BE2C (cell line): ENCODE results near the gene DNAJC5.
"Not testable (repeated sequence)": the region's sequence is repeated elsewhere in the genome, so short reads cannot be mapped to it uniquely, and the experiment has no call there.

ENCODE experiments used
- DNase-seq: peaks from one replicate; pipeline ENCODE4 v3.0.0-alpha.2; 2020
- H3K27me3 ChIP-seq: fragments of 250-450 bp; sonication (Bioruptor Pico); 2 replicates; pipeline ENCODE4 v1.5.1; 2020; ENCODE audit warnings: mild to moderate bottlenecking
- H3K36me3 ChIP-seq: fragments of 250-450 bp; sonication (Bioruptor Pico); 2 replicates; pipeline ENCODE4 v1.5.1; 2020; ENCODE audit warnings: mild to moderate bottlenecking
- H3K4me1 ChIP-seq: fragments of 250-450 bp; sonication (Bioruptor Pico); 2 replicates; pipeline ENCODE4 v1.5.1; 2020
- H3K4me3 ChIP-seq: 2 replicates; pipeline ENCODE4 v1.5.1; 2011; ENCODE audit warnings: low read depth, low read length
- H3K9me3 ChIP-seq: fragments of 250-450 bp; sonication (Bioruptor Pico); 2 replicates; pipeline ENCODE4 v1.5.1; 2020
- TF ChIP-seq, protein P1 (sequence below): IDR thresholded peaks from 2 replicates; pipeline ENCODE4 v1.5.1; 2012; ENCODE audit warnings: mild to moderate bottlenecking, low read depth, low read length

DNAJC5 gene

DNA sequence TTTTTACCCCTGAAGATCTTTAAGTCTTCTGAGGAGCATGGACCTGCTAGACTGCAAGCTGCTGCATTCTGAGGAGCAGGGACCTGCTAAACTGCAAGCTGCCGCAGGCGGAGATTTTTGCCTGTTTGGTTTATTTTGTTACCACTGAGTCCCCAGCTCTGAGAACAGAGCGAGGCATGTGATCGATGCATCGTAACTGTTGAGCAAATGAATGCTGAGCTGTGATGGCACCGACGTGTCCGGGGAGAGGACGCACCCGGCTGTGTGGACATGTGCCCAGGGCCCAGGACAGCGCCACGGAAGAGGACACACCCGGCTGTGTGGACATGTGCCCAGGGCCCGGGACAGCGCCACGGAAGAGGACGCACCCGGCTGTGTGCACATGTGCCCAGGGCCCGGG lies 24.2 kb downstream of the DNAJC5 start:
- TF ChIP-seq, protein P1, sequence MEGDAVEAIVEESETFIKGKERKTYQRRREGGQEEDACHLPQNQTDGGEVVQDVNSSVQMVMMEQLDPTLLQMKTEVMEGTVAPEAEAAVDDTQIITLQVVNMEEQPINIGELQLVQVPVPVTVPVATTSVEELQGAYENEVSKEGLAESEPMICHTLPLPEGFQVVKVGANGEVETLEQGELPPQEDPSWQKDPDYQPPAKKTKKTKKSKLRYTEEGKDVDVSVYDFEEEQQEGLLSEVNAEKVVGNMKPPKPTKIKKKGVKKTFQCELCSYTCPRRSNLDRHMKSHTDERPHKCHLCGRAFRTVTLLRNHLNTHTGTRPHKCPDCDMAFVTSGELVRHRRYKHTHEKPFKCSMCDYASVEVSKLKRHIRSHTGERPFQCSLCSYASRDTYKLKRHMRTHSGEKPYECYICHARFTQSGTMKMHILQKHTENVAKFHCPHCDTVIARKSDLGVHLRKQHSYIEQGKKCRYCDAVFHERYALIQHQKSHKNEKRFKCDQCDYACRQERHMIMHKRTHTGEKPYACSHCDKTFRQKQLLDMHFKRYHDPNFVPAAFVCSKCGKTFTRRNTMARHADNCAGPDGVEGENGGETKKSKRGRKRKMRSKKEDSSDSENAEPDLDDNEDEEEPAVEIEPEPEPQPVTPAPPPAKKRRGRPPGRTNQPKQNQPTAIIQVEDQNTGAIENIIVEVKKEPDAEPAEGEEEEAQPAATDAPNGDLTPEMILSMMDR, result no peak
- Histone ChIP-seq H3K4me1 (no peaks in the 10 kb centered on the region), H3K9me3 (no peaks in the 10 kb centered on the region; the same call in 1 of the 2 replicates), H3K27me3 (no peaks in the 10 kb centered on the region), H3K36me3 (peaks cover 8% of the 10 kb centered on the region; the same call in 1 of the 2 replicates), H3K4me3 (no peak overlapping the region)
- DNase-seq, result no peak

DNA sequence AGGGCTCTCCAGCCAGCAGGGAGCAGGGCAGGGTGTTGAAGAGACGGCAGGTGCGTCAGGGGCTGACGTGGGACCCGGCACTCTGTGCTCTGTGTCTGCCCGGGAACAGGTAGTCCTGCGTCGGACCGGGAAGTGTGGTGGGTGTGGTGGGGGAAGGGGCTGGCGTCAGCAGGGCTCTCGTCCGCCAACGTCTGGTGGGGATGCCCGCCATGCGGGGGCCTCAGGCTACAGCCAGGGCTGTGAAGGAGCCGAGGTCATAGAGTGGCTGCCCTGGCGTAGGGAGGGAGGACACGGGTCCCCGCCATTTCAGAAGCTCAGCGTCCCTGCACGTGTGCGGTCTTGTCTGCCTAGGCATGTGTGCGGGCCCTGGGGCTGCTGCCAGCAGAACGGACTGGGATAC lies 25.3 kb downstream of the DNAJC5 start:
- TF ChIP-seq, protein P1, result no peak
- H3K9me3 ChIP-seq, result no peaks in the 10 kb centered on the region; the same call in 1 of the 2 replicates

DNA sequence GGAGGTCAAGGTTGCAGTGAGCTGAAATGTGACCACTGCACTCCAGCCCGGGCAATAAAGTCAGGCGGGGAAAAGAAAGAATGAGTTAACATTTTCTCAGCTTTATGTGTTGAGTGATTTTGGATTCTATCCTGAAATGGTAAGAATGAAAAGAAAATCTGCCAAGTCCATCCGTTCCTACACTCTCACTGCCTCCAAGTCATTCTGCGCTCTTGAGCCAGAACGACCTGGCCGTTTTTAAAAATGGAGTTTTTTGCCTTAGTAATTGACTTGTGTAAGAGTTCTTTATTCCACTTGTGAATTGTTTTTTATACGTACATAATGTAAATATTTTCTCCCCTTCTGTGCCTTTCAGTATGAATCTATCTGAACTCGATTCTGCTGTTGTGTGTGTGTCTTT lies 28.7 kb downstream of the DNAJC5 start:
- TF ChIP-seq, protein P1, result no peak
- H3K27me3 ChIP-seq, result no peaks in the 10 kb centered on the region
- H3K4me3 ChIP-seq, result no peak overlapping the region
- no peaks in the 10 kb centered on the region for H3K9me3 ChIP-seq
- no peaks in the 10 kb centered on the region for H3K4me1 ChIP-seq
- H3K36me3 ChIP-seq, result peaks cover 28% of the 10 kb centered on the region
- DNase-seq, result no peak

More for the DNA sequence above, 25.3 kb downstream of the DNAJC5 start:
- Histone ChIP-seq H3K4me3 (no peak overlapping the region), H3K4me1 (no peaks in the 10 kb centered on the region), H3K36me3 (peaks cover 3% of the 10 kb centered on the region), H3K27me3 (no peaks in the 10 kb centered on the region)
- no peak for DNase-seq

DNA sequence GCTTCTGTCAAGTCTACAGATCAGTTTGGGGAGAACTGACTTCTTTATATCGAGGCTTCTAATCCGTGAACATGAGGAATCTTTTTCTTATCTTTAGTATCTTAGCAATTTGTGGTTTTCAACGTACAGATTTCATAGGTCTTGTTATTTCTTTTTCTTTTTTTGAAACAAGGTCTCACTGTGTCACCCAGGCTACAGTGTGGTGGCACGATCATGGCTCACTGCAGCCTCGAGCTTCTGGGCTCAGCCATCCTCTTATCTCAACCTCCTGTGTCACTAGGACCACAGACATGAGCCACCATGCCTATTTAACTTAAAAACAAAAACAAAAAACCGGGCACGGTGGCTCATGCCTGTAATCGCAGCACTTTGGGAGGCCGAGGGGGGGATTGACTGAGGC lies 29.3 kb downstream of the DNAJC5 start:
- Histone ChIP-seq H3K36me3 (peaks cover 34% of the 10 kb centered on the region), H3K4me3 (no peak overlapping the region), H3K4me1 (no peaks in the 10 kb centered on the region), H3K9me3 (no peaks in the 10 kb centered on the region), H3K27me3 (no peaks in the 10 kb centered on the region)
- no peak for DNase-seq
- TF ChIP-seq, protein P1, result no peak

DNA sequence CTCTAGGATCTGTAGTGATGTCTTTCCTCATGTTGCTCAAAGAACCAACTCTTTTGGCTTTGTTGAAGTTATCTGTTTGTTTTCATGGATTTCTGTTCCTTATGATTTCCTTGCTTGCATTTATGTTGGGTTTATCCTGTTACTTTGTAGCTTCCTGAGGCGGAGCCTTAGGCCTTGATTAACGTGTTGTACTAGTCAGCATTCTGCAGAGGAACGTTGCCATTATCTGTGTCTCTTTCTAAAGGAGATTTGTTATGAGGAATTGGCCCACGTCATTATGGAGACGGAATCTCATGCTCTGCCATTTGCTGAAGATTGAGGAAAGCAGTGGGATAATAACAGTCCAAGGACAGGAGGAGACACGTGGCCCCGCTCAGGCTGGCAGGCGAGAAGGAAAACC lies 31.4 kb downstream of the DNAJC5 start:
- Histone ChIP-seq H3K36me3 (peaks cover 48% of the 10 kb centered on the region), H3K9me3 (no peaks in the 10 kb centered on the region), H3K4me3 (no peak overlapping the region), H3K27me3 (no peaks in the 10 kb centered on the region), H3K4me1 (no peaks in the 10 kb centered on the region)
- DNase-seq, result no peak
- TF ChIP-seq, protein P1, result no peak

DNA sequence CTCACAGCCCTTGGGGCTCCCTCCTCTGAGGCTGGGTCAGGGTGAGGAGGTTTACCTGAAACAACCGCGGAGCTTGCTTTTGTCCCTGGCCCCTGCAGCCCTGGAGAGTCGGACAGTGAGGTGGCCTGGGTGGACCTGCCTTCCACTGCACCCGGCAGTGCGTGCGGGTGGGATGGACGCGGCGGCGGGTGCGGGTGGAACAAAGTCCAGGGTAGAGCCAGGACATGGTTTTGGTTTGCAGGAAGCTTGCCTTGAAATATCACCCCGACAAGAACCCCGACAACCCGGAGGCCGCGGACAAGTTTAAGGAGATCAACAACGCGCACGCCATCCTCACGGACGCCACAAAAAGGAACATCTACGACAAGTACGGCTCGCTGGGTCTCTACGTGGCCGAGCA lies 34.1 kb downstream of the DNAJC5 start:
- DNase-seq, result no peak
- Histone ChIP-seq H3K4me1 (no peaks in the 10 kb centered on the region), H3K36me3 (peaks cover 64% of the 10 kb centered on the region), H3K27me3 (no peaks in the 10 kb centered on the region), H3K9me3 (no peaks in the 10 kb centered on the region), H3K4me3 (no peak overlapping the region)
- TF ChIP-seq, protein P1, result no peak

DNA sequence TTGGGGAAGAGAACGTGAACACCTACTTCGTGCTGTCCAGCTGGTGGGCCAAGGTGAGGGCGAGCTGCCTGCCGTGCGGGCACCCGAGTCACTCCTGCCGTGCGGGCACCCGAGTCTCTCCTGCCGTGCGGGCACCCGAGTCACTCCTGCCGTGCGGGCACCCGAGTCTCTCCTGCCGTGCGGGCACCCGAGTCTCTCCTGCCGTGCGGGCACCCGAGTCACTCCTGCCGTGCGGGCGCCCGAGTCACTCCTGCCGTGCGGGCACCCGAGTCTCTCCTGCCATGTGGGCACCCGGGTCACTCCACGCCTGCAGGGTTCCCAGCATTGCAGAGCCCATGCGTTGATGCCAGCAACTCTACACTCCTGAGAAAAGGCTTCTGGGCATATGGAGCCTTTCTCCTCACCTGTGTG lies 34.6 kb downstream of the DNAJC5 start:
- H3K27me3 ChIP-seq, H3K9me3 ChIP-seq, H3K4me1 ChIP-seq, DNase-seq, H3K4me3 ChIP-seq: not testable (repeated sequence)
- peaks cover 65% of the 10 kb centered on the region for H3K36me3 ChIP-seq
